ENCODE results near the gene CDC23. TPM values are rescaled to one million over a fixed set of nuclear protein-coding genes. Genes with fewer than 3 reads are reported as not detected.

Gene CDC23
- total and polyA plus RNA-seq, 2 donors (not counting 1 experiment from before 2014, with no cell fraction given): 11.8 to 35.4 TPM

- Histone ChIP-seq H3K4me2 (replicated peaks; ENCODE audit: low read depth, low read length, poor library complexity, severe bottlenecking) (peak within 1 kb of the TSS; percentile 60), H3K4me1 (ENCODE audit: control insufficient read depth in 2 of 2, insufficient read depth in 2 of 2, low read length in 2 of 2) (peaks cover 5 to 8% of the 10 kb centered on the region in 2 donors), H3K27ac (ENCODE audit: low read length in 2 of 2) (no peak within 1 kb of the TSS), H3K9me3 (ENCODE audit: control extremely low read depth in 1 of 3, control insufficient read depth in 2 of 3, insufficient read depth in 1 of 3, low read length in 2 of 3) (peaks cover 0 to 4% (median 0%) of the 10 kb centered on the region in 3 donors), H4K20me1 (ENCODE audit: control insufficient read depth, insufficient read depth, low read length, poor library complexity, severe bottlenecking) (no peaks in the 10 kb centered on the region), H3K9ac (ENCODE audit: low read length) (peak within 1 kb of the TSS; percentile 47), H3K79me2 (ENCODE audit: control insufficient read depth, insufficient read depth, low read length) (no peaks in the 10 kb centered on the region), H3K4me3 (ENCODE audit: control extremely low read depth in 1 of 5, extremely low read depth in 1 of 5, insufficient read depth in 1 of 5, low read depth in 2 of 5, low read length in 4 of 5) (peak within 1 kb of the TSS in 3 of 5 experiments; percentile 21 to 33 (median 23)), H3K27me3 (replicated peaks in 1 of 4; ENCODE audit: control extremely low read depth in 1 of 4, control insufficient read depth in 3 of 4, insufficient read depth in 4 of 4, low read length in 3 of 4) (peaks cover 0 to 6% (median 5%) of the 10 kb centered on the region in 4 experiments), H3K36me3 (replicated peaks in 1 of 2; ENCODE audit: control extremely low read depth in 1 of 2, control insufficient read depth in 1 of 2, extremely low read depth in 1 of 2, insufficient read depth in 2 of 2, low read length in 1 of 2) (no peaks in the 10 kb centered on the region), H2AFZ (ENCODE audit: insufficient read depth, low read depth, low read length, poor library complexity, severe bottlenecking) (peak within 1 kb of the TSS; percentile 49)
- Mint-ChIP-seq H3K4me1 (peaks cover 9% of the 10 kb centered on the region), H3K4me3 (peak within 1 kb of the TSS; percentile 71), H3K9me3 (ENCODE audit: insufficient read depth) (no peaks in the 10 kb centered on the region), H3K27me3 (peaks cover 16% of the 10 kb centered on the region), H3K27ac (no peak within 1 kb of the TSS)
- 9% methylated on average over 19 of the region's 31 CpGs for WGBS (ENCODE audit: insufficient coverage)
- ATAC-seq (ENCODE audit: low read depth) (no peak), DNase-seq (peak; percentile 33)
- TF ChIP-seq, protein P1, sequence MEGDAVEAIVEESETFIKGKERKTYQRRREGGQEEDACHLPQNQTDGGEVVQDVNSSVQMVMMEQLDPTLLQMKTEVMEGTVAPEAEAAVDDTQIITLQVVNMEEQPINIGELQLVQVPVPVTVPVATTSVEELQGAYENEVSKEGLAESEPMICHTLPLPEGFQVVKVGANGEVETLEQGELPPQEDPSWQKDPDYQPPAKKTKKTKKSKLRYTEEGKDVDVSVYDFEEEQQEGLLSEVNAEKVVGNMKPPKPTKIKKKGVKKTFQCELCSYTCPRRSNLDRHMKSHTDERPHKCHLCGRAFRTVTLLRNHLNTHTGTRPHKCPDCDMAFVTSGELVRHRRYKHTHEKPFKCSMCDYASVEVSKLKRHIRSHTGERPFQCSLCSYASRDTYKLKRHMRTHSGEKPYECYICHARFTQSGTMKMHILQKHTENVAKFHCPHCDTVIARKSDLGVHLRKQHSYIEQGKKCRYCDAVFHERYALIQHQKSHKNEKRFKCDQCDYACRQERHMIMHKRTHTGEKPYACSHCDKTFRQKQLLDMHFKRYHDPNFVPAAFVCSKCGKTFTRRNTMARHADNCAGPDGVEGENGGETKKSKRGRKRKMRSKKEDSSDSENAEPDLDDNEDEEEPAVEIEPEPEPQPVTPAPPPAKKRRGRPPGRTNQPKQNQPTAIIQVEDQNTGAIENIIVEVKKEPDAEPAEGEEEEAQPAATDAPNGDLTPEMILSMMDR (IDR thresholded peaks at IDR 0.05): no peak
- TF ChIP-seq EZH2 (IDR thresholded peaks at IDR 0.05; ENCODE audit: borderline replicate concordance, insufficient read depth, low read depth, low read length, poor library complexity, severe bottlenecking): no peak
- intact Hi-C loops (cut with micrococcal nuclease): loop anchor here (10.0 kb wide), 1 partner anchor 474 kb away; no protein-coding TSS in a partner anchor
- ChIA-PET CTCF (interaction anchor here (1.0 to 1.6 kb wide), 5 partner anchors 31 to 479 kb away, joined by 3 to 6 read pairs (median 4); no protein-coding TSS in a partner anchor), POLR2A (no interaction called here)
These were observed 74.0 kb downstream of the CDC23 start, which contains the start of gene NME5 for GRCh38 chr5:138138949-138139780. NME5 (minus strand) TSS chr5:138139428; CDS start chr5:138138780, 648 bp downstream.

Other genes with a start within 250 kb of the CDC23 start
- 118 and 127 TPM in 2 replicates for gene FAM13B, start 180.2 kb downstream of the CDC23 start, total RNA-seq
- gene FAM13B, start 180.2 kb downstream of the CDC23 start, polyA plus RNA-seq: 17.3 and 24.9 TPM in 2 replicates
- not detected in 2 replicates for gene WNT8A, start 129.3 kb downstream of the CDC23 start, total RNA-seq
- gene WNT8A, start 129.3 kb downstream of the CDC23 start, polyA plus RNA-seq: not detected in 2 replicates
- not detected in 2 replicates for gene NME5, start 73.9 kb downstream of the CDC23 start, total RNA-seq
- not detected in 2 replicates for gene NME5, start 73.9 kb downstream of the CDC23 start, polyA plus RNA-seq
- gene BRD8, start 34.7 kb downstream of the CDC23 start, total RNA-seq: 98.9 and 114 TPM in 2 replicates
- gene BRD8, start 34.7 kb downstream of the CDC23 start, polyA plus RNA-seq: 22.9 and 24.8 TPM in 2 replicates
- 0.47 TPM in 1 of 2 replicates, not detected in the other for gene KIF20A, start 34.2 kb downstream of the CDC23 start, total RNA-seq
- gene KIF20A, start 34.2 kb downstream of the CDC23 start, polyA plus RNA-seq: 0.07 and 0.13 TPM in 2 replicates
- gene GFRA3, start 61.3 kb upstream of the CDC23 start, total RNA-seq: not detected in 2 replicates
- gene GFRA3, start 61.3 kb upstream of the CDC23 start, polyA plus RNA-seq: not detected in 2 replicates
- gene CDC25C, start 118.5 kb upstream of the CDC23 start, total RNA-seq: not detected in 2 replicates
- gene CDC25C, start 118.5 kb upstream of the CDC23 start, polyA plus RNA-seq: 0.03 TPM in 1 of 2 replicates, not detected in the other
- 29.3 and 29.8 TPM in 2 replicates for gene FAM53C, start 124.9 kb upstream of the CDC23 start, total RNA-seq
- gene FAM53C, start 124.9 kb upstream of the CDC23 start, polyA plus RNA-seq: 44.9 and 62.9 TPM in 2 replicates
- 99.9 and 110 TPM in 2 replicates for gene KDM3B, start 139.4 kb upstream of the CDC23 start, total RNA-seq
- gene KDM3B, start 139.4 kb upstream of the CDC23 start, polyA plus RNA-seq: 41.8 and 59.8 TPM in 2 replicates
- 0.20 and 0.44 TPM in 2 replicates for gene REEP2, start 225.7 kb upstream of the CDC23 start, total RNA-seq
- gene REEP2, start 225.7 kb upstream of the CDC23 start, polyA plus RNA-seq: not detected in 2 replicates